Measurements from ENCODE around the gene GLI3.

GLI3 gene

DNA sequence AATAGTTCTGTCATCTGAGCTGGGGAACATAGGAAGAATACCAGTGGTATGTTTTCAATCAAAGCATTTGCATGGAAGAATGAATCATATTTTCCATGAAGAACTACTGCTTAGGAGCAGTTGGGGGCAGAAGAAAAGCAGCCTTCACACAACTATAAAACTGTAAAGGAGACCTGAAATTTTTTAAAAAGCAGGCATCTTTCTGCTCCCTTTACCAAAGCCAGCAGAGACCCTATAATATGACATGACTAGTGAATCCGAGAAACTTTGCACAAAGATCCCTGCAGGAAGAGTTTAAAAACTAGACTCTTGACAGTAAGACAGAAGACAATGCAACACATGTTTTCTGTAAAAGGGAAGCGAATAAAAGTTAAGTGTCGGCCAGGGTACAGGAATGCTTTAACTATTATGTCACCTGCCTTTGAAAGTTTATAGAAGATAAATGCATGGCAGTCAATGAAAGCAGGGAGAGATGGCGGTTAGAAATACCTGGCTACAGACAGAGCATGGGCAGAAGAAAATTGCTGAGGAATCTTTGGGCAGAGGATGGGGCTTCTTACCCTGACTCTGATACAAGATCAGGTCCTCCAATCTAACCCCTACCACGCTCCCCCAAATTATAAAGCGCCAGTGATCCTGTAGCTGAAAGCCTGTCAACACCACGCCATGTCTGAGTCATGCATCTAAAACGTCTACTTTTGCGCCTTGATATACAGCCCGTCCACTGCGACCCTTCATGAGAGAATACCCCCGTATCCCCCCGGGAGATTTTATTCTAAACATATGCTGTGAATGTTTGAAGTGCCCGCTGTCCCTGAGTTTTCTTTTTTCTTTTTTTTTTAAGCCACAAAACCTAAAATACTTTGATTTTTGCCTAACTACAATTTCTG lies 93.1 kb downstream of the GLI3 start:
- no peak for DNase-seq (ENCODE audit: low spot score)

DNA sequence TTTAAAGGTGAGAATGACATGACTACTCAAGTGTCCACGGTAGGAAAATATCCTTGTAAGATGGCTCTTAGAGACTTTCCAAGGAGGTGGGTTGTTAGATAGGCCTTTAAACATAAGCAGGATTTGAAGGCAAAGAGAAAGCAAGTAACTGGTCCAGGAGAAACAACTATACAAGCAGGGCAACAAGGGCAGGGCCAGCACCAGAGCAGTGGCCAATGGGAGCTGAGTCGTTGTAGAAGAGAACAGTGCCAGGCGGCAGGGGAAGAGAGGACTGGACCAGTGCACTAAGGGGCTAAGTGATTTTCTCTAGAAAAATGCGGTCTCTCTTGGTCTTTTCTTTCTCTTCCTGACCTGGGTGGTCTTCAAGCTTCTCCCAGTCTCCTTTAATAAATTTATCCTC lies 94.9 kb downstream of the GLI3 start:
- no peak for DNase-seq (ENCODE audit: low spot score)

DNA sequence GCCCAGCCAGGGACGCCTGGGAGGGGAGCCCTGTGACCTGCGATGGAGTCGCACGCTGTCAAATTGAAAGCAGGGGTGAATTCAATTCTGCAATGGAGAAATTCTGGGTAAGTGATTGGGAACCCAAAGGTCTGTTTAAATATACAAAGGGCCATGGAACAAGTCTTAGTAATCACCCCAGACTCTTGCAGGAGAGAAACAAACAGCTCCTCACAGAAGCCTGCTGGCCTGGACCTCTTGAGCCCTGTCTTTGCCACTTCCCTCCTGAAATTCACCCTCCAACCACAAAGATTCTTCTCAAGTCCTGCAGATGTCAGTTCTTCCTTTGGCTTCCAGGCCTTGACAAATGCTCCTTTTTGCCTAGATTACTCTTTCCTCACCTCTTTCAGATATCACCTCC lies 97.3 kb downstream of the GLI3 start:
- DNase-seq (ENCODE audit: low spot score): no peak

DNA sequence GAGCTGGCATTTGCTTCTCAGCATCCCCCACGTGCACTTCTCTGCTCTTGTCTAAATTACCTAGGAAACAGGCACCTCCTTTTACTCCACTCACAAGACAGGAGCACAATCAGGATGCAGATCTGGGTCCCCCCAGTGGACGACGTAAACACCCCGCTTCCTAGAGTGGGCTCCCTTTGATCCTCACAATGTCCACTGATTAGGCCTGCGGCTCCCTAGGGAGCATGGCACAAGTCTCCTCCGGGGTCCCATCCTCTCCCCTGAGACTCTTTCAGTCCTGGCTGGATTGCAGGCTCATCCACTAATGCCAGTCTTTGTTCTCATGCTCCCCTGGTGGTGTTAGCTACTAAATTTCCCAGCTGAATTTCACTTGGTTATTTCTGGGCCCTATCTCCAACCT lies 98.3 kb downstream of the GLI3 start:
- no peak for DNase-seq (ENCODE audit: low spot score)

DNA sequence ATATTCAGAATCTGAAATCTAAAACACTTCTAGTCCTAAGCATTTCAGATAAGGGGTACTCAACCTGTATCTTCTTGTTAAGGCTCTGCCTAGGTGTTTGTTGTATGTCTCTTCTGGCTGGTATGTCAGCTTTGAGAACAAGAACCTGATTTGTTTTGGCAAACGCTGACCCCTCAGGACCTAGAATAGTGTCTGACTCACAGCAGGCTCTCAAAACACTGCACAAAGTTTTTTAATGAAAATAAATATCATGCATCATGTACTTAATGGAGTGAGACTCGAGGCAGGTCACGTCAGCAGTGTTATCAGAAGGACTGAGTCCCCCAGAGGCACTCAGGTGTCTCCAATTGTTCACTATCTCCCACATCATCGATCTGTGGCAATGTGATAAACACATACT lies 99.1 kb downstream of the GLI3 start:
- no peak for DNase-seq (ENCODE audit: low spot score)

DNA sequence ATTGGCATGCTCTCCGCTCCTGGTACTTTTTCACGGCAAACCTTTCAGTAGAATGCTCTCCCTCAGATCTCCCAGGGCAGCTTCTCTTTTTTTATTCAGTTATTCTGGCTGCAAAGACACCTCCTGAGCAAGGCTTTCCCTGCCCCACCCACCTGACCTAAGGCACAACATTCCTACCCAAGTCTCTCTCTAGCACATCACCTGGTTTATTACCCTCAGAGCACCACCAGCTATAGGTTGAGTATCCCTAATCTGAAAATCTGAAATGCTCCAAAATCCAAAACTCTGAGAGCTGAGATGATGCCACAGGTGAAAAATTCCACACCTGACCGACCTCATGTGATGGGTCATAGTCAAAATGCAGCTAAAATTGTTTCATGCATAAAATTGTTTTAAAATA lies 99.6 kb downstream of the GLI3 start:
- no peak for DNase-seq (ENCODE audit: low spot score)

DNA sequence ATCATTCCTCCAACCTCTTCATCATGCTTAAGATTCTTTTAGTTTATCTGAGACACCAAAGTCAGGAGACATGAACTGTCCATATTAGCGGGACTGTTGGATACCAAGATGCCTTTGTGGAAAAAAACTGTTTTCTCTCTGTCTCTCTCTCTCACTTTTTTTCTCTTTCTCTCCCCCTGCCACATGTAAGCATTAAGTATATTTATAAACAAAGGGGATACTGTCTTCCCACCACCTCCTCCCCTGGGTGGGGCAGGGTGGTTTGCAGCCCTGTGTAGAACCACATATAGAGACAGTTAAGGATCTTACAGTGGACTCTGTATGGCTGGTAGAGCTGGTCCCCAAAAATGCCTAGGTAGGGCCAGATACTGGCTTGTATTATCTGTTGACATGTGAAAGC lies 101.3 kb downstream of the GLI3 start:
- DNase-seq (ENCODE audit: low spot score): no peak

DNA sequence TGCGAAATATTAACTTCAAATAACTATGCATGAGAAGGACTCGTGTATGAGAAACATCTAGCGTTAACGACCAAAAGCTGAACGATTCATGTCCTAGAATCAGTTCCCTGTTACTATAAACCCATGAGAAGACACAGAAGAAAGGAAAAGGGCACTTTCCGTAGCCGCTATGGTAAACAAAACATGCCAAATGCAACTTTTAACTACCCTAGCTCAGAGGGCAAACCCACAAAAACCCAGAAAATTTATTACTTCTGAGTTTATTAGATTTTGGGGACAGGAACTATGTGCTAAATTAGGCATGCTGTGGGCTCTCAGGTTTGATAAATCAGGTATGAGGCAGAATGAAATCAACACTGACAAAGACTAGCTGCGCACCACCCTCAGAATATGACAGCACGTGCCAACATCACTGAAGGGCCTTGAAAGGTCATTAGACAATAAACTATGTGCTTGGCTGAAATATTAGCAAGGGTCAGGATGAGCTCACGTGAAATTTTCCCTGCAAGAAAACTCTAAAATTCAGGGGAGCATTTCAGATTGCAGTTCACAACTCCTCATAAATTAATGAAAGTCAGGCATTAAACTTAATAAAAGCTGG lies 102.6 kb downstream of the GLI3 start:
- DNase-seq (ENCODE audit: low spot score): no peak

DNA sequence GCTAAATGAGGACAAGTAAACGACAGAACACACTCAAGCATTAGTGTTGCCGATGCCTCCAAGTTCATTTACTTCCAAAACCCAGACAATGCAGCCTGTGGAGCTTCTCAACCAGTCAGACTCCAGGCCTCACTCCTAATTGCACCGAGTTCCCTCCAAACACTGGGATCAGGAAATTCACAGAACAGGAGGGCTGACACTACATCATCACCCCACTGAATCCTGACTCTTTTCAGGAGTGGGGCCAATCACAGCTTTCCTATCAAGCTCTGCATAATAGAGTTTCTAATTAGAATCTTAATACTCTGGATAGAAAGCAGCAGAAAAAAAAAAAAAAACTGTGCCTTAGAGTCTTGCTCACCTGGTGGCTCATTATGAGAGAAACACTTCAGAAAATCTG lies 103.7 kb downstream of the GLI3 start:
- no peak for DNase-seq (ENCODE audit: low spot score)

DNA sequence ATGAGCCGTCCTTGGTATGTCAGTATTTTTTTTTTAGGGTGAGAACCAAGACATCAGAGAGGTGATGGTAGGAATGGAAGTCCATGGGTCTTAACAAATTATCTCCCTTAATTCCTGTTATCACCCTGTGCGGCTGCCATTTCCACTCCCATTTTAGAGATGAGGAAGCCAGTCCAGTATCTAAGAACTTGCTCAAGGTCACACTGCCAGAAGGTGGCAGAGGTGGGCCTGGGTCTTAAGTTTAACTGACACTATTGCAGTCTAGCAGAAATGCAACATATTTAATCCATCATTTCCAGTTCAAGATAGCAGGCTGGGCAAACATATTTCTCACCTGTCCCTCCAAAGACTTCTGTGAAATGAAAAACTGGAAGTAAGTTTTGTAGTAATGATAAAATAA lies 108.3 kb downstream of the GLI3 start:
- no peak for DNase-seq (ENCODE audit: low spot score)

DNA sequence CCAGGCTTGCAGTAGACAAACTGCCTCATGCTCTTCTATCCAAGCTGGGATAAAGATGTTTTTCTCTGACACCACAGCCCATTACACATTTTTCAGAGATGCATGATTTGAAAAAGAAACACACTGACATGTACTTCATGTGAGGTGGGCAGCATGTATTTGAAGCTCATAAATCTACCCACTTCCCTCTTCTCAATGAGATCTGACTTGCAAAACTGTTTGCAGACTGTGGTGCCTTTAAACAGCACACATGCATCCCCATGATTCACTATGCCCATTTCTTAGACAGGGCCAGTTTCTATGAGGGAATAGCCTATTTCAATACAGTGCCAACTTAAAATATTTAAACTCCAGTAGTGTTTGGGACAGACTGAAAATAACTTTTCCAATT lies 109.8 kb downstream of the GLI3 start:
- no peak for DNase-seq (ENCODE audit: low spot score)

DNA sequence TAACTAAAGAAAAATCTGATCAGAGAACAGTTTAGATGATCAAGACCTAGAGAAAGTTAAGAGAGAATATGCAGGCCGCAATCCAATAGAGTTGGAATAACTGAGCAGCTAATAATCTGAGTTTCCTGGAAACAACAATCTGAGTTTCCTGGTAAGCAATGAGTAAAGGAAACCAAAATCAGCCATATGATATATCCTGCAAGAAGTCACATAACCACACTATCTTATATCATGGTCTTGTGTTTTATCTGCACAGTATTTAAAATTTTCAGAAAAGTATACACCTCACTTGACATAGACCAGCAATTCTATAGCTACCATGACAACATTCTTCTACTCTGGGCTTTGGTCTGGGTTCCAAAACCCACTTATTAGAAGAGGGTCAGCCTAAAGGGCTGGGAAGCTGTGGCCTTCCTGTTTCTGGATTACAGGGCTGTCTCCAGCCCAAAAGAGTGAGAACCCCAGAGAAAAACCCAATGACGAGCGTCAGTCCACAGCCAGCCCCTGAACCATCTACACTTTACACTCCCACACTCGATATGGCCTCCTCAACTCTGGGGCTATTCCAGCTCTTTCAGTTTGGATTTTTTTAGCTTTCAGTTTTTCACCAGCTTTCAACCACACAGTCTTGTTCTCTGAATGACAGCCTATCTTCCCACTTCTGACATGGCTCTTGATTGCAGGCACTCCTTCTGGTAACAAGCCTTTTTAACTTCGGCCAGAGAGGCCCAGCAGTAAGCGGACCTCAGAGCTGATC lies 110.4 kb downstream of the GLI3 start:
- DNase-seq (ENCODE audit: low spot score): no peak

DNA sequence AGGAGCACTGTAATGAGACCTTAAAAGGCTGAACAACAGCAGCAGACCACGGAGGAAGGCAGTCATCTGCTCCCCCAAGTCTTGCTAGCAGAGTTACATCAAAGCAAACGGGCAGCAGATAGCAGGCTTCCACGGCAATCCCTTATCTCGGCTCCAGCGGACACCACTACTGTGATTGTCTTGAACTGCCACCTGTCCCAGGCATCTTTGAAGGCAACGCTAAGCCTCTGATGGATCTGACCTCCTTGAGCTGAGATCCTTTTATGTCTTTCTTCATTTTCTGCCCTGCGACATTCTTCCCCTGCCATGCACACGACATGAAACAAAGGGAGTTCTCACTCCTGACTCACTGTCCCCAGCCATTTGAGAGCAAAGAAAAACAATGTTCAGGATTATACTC lies 111.7 kb downstream of the GLI3 start:
- DNase-seq (ENCODE audit: low spot score): no peak

DNA sequence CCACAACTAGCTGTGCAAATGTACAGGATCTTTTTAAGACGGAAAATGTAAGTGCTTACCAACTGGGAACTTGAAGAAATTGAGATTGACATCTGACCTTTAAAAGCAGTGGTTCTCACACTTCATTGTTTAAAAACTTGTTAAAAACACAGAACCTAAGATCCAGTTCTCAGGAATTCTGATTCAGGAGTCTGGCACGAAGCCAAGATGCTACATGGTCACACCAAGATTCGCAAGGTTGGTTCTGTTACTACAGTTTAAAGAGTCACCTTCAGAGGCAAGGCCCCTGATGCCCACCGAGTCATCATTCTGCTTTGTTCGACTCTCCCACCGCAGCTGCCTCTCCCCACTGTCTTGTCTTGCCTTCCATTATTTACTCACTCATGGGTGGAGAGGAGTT lies 113.3 kb downstream of the GLI3 start:
- DNase-seq (ENCODE audit: low spot score): no peak

DNA sequence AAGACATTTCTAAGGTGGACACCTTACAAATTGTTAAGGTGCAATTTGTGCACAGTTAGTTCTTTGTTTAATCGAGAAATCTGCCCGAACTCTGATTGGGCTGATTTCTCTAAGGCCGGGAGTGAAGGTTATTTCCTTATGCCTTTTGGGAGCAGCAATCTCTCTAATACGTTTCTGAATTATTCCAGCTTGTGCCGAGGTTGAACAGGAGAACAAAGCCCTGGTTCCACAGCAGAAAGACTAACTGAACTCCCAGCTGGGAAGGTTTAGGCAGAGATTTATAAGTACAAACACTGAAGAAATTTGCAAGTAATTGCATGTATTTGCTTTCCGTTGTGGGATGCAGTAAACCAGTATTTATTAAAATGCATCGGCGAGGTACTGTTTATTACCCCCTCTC lies 116.8 kb downstream of the GLI3 start:
- DNase-seq (ENCODE audit: low spot score): no peak

DNA sequence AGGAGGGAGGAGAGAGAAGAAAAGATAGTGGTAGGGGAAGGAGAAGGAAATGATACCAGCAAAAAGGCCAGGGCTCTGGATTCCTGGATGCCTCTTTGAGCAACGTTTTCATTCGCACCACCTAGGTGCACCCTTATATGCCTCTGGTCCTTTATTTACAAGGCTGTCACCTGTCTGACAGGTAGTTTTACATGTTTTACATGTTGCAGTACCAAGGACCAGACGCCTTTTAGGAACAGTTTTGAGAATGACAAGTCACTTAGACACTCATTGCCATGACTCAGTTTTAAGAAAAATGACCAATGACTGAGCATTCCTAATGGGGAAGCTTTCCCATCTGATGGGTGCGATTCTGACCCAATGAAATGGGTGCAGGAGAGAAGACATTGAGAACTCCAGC lies 119.8 kb downstream of the GLI3 start:
- DNase-seq (ENCODE audit: low spot score): no peak

DNA sequence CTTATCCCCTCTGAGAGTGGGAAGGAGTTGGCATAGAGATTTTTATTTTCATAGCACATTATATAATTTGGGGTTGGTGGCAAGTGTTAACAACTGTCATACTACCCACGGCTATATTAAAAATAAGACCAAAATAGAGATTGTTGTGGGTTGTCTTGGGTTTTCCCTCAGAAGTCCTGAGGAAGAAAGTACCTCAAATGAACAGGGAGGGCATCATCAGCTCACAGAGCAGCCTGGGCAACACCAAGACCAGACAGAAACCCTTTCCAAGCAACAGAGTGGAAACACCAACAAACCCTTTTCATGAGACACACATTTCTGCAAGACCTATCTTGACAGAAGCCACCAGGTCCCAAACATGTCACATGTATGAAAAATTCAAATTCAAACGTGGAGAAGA lies 121.2 kb downstream of the GLI3 start:
- no peak for DNase-seq (ENCODE audit: low spot score)

DNA sequence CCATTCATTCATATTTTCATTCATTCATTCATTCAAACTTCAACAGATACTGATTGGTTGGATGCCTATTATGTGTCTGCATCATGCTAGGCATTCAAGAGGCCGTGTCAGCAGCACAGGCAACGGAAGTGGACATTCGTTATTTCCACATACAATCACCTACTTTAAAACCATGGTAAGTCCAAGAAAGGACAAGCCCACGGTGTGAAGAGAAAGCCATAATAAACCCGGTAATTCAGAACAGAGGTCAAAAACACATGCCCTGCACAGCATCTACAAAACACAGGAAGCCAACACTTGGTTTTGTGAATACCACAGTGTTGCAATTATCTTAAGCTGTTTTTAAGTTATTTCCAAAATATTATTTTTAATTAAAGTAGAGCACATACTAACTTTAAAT lies 126.7 kb downstream of the GLI3 start:
- DNase-seq (ENCODE audit: low spot score): no peak

DNA sequence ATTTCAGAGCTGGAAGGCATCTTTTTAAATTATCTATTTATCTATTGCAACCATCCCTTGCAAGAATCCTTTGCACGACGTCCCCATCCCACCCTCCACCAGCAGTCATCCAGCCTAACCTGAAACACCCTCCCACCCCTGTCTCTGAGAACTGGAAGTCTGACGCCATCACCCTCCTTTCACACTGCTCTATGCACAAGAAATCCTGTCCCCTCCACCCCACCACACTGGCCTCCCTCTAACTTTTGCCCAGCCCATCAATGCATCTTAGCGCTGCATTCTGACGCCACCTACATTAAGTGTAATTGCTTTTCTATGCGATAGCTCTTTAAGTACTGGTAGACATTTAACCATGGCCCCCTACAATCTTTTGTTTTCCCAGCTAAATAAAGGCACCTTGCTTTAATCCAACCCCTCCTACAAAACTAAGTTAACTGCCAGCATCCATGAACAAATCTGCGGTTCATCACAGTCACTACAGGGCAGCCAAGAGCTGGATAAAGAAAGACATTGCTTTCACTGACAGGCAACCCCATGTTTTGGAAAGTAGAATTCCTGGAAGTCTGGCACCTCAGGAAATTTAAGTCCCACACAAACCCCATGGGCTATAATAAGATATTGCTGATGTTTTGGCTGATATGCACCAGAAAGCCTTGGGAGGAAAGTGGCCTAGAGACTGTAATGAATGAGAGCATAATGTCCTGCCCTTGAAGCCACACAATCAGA lies 128.0 kb downstream of the GLI3 start:
- no peak for DNase-seq (ENCODE audit: low spot score)

DNA sequence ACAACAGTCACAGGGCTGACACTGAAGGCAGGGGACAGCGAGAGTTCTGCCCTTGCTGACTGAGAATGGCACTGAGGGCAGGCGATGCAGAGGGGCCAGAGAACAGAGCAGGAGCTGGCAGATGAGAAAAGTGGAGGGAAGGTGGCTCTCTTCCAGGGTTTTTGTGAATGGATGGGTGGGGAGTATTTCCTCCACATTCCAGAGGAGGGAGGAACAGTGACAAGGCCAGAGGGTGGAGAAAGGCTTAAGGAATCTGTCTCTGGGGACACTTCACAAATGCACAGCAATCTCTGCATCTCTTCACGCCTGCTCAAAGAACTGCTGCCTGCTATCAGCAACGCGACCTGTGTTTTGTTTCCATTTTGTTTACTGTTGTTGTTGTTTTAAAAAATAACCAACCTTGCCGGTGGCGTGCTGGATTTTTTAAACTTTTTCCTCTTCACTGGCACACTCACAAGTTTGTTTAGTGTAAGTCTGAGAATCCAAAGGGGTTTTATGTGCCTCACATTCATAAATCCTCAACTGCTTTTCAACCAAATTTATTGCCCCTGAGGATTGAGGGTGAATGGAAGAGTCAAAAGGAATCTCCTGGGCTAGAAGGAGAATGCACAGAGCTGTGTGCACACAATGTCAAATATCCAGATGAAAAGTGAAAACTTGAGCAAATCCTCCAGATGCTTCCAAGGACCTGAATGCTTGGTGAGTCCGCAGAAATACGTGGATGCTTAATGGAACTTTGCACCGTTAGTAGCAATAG lies 129.3 kb downstream of the GLI3 start:
- DNase-seq (ENCODE audit: low spot score): no peak

DNA sequence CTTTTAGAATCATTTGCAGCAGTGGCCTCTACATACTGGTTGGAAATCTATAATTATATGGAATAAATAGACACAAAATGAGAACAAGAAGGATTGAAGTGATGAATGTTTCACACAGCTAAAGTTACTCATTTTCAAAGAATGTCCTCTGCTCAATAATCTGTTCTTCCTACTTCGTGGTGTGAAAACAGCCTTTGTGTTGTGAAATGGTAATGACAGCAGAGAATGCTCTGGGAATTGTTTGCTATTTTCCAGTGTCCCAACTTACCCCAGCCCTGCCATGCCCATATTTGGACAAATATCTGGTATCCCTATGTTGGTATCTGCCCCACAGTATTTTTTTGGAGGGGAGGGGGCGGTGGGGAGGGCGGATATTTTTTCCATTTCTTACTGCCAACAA lies 130.4 kb downstream of the GLI3 start:
- DNase-seq (ENCODE audit: low spot score): no peak
